ENCODE data around the gene PACSIN1. TPM values are rescaled to one million over a fixed set of nuclear protein-coding genes. Genes with fewer than 3 reads are reported as not detected.

PACSIN1 gene
- total and polyA plus RNA-seq, 7 donors = 0.36 to 1.9 (median 0.68) TPM; not detected in 2

- Histone ChIP-seq H3K4me3 (no peak overlapping the region), H3K27me3 (peaks cover 0 to 30% (median 5%) of the 10 kb centered on the region in 3 donors), H3K9me3 (peaks cover 0 to 5% (median 0%) of the 10 kb centered on the region in 4 donors), H3K27ac (no peak overlapping the region), H3K36me3 (no peaks in the 10 kb centered on the region), H3K4me1 (peaks cover 0 to 10% (median 0%) of the 10 kb centered on the region in 4 donors)
- DNase-seq = peak; percentile 9
- intact Hi-C loops (cut with DNase I) = no loop called here
- 86 to 89% methylated on average over 8 of the region's 8 CpGs for WGBS, 2 donors
- TF ChIP-seq CTCF (IDR thresholded peaks at IDR 0.05) (no peak), EP300 (IDR thresholded peaks at IDR 0.05) (no peak), POLR2A (IDR thresholded peaks at IDR 0.05) (no peak), POLR2AphosphoS5 (IDR thresholded peaks at IDR 0.05) (no peak)
Observed at GRCh38 chr6:34514112-34514511, 48.2 kb downstream of the PACSIN1 start.

DNA sequence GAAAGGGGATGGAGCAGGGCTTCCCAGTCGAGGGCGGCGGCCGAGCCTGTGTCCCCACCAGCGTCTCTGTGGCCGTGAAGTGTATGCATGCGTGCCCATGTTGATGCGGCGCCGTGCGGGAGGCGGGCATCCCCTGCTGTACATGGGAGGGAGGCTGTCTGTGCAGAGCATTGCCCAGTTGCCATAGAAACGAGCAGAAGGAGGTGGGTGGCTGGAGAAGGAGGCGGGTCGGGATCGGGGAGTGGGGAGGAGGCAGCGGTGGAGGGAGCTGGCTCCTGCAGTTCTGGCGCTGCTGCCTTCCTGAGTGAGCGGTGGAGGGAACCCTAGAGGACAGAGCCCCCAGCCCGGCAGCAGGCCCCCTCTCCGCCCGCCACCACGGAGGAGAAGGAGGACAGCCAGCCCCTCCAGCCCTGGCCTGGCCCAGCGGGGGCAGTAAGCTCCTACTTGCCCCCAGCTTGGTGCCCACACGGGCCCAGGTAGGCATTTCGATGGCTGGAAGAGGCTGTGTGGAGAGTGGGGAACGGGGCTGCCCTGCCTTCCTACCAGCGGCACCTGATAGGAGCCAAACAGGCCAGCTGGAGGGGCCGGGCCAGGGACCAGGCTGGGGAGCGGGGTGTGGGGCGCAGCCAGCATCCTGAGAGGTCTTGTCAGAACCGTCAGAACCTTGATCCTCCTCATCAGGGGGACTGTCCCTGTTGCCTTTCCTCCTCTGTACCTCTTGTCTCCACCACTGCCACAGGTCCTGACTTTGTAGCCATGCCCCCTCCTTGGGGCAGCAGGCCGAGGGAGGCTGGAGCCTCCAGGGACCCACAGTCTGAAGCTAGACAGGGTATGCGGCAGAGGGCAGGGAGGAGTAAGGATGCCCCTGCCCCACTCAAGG is 49.0 kb downstream of the PACSIN1 start:
- TF ChIP-seq POLR2AphosphoS5 (IDR thresholded peaks at IDR 0.05) (no peak), CTCF (IDR thresholded peaks at IDR 0.05) (no peak), EP300 (IDR thresholded peaks at IDR 0.05) (no peak), POLR2A (IDR thresholded peaks at IDR 0.05) (no peak)
- H3K27me3 ChIP-seq = peaks cover 0 to 30% (median 5%) of the 10 kb centered on the region in 3 donors
- H3K27ac ChIP-seq = no peak overlapping the region
- H3K4me3 ChIP-seq = peak overlapping the region in 2 of 4 donors; percentile 7 to 23
- peaks cover 0 to 10% (median 0%) of the 10 kb centered on the region in 4 donors for H3K4me1 ChIP-seq
- 40 to 45% methylated on average over 34 of the region's 34 CpGs for WGBS, 2 donors
- intact Hi-C loops (cut with DNase I) = no loop called here
- H3K9me3 ChIP-seq = peaks cover 0 to 2% (median 0%) of the 10 kb centered on the region in 4 donors
- no peaks in the 10 kb centered on the region for H3K36me3 ChIP-seq
- peak; percentile 56 for DNase-seq

- peaks cover 0 to 30% (median 5%) of the 10 kb centered on the region in 3 donors for H3K27me3 ChIP-seq
- intact Hi-C loops (cut with DNase I) = no loop called here
- TF ChIP-seq POLR2A (IDR thresholded peaks at IDR 0.05) (no peak), CTCF (IDR thresholded peaks at IDR 0.05) (no peak), EP300 (IDR thresholded peaks at IDR 0.05) (no peak), POLR2AphosphoS5 (IDR thresholded peaks at IDR 0.05) (no peak)
- peaks cover 0 to 2% (median 0%) of the 10 kb centered on the region in 4 donors for H3K9me3 ChIP-seq
- no peak overlapping the region for H3K27ac ChIP-seq
- 74 to 84% methylated on average over 13 of the region's 13 CpGs for WGBS, 2 donors
- peak; percentile 61 for DNase-seq
- no peak overlapping the region for H3K4me3 ChIP-seq
- peaks cover 0 to 10% (median 0%) of the 10 kb centered on the region in 4 donors for H3K4me1 ChIP-seq
- H3K36me3 ChIP-seq = no peaks in the 10 kb centered on the region
Observed at GRCh38 chr6:34515473-34516387, 49.9 kb downstream of the PACSIN1 start.

- no peaks in the 10 kb centered on the region for H3K9me3 ChIP-seq
- H3K4me3 ChIP-seq = no peak overlapping the region
- H3K36me3 ChIP-seq = no peaks in the 10 kb centered on the region
- H3K4me1 ChIP-seq = peaks cover 0 to 10% (median 0%) of the 10 kb centered on the region in 4 donors
- no peak overlapping the region for H3K27ac ChIP-seq
- intact Hi-C loops (cut with DNase I) = no loop called here
- WGBS, 2 donors = 87 to 91% methylated on average over 22 of the region's 22 CpGs
- TF ChIP-seq CTCF (IDR thresholded peaks at IDR 0.05) = no peak
- TF ChIP-seq POLR2AphosphoS5 (IDR thresholded peaks at IDR 0.05) = no peak
- no peak for TF ChIP-seq POLR2A (IDR thresholded peaks at IDR 0.05)
- no peak for TF ChIP-seq EP300 (IDR thresholded peaks at IDR 0.05)
- DNase-seq = peak; percentile 51
- H3K27me3 ChIP-seq = peaks cover 0 to 30% (median 5%) of the 10 kb centered on the region in 3 donors
Observed at GRCh38 chr6:34516391-34517324, 50.8 kb downstream of the PACSIN1 start.
